NCI-H446 (cell line): ENCODE results near the gene PCDHGA1.
A peak's percentile ranks its signal among the peaks of the same experiment; 100 is the strongest.
"Not testable (repeated sequence)": the region's sequence is repeated elsewhere in the genome, so short reads cannot be mapped to it uniquely, and the experiment has no call there.

ENCODE experiments used
- DNase-seq, 2 experiments: peaks; one replicate each; lab custom pipeline; 2025; lab: John Stamatoyannopoulos, UW

Gene PCDHGA1

GRCh38 chr5:141383345-141383744 is 53.0 kb downstream of the PCDHGA1 start:
- DNase-seq, result no peak

GRCh38 chr5:141384471-141385267 is 54.4 kb downstream of the PCDHGA1 start:
- no peak for DNase-seq

GRCh38 chr5:141387557-141388311 is 57.4 kb downstream of the PCDHGA1 start, which contains the start of gene PCDHGB4:
Gene PCDHGB4, plus strand, starts transcription at chr5:141387698. Its CDS starts 187 bp downstream, at chr5:141387885.
- not testable (repeated sequence) for DNase-seq

- no peak for DNase-seq
Observed at GRCh38 chr5:141388661-141389060, 58.3 kb downstream of the PCDHGA1 start.

GRCh38 chr5:141389153-141390042 is 59.1 kb downstream of the PCDHGA1 start:
- no peak for DNase-seq

- peak in 1 of 2 experiments; percentile 21 for DNase-seq
Observed at GRCh38 chr5:141392429-141393198, 62.3 kb downstream of the PCDHGA1 start, which contains the start of gene PCDHGA8. Gene PCDHGA8, plus strand, starts transcription at chr5:141392633. Its CDS starts 181 bp downstream, at chr5:141392814.

- DNase-seq, result no peak
Observed at GRCh38 chr5:141393267-141393666, 63.0 kb downstream of the PCDHGA1 start.

GRCh38 chr5:141394401-141395187 is 64.3 kb downstream of the PCDHGA1 start:
- DNase-seq, result not testable (repeated sequence)

GRCh38 chr5:141397756-141398551 is 67.6 kb downstream of the PCDHGA1 start, which contains the start of gene PCDHGB5:
Gene PCDHGB5, plus strand, starts transcription at chr5:141397947. Its CDS starts 181 bp downstream, at chr5:141398128.
- not testable (repeated sequence) for DNase-seq

GRCh38 chr5:141398608-141399007 is 68.3 kb downstream of the PCDHGA1 start:
- no peak for DNase-seq

- DNase-seq, result no peak
Observed at GRCh38 chr5:141399555-141400258, 69.4 kb downstream of the PCDHGA1 start.

GRCh38 chr5:141402553-141403243 is 72.4 kb downstream of the PCDHGA1 start, which contains the start of gene PCDHGA9:
Gene PCDHGA9, plus strand, starts transcription at chr5:141402778. Its CDS starts 175 bp downstream, at chr5:141402953.
- DNase-seq, result no peak

- DNase-seq, result no peak
Observed at GRCh38 chr5:141403387-141403786, 73.1 kb downstream of the PCDHGA1 start.

- not testable (repeated sequence) for DNase-seq
Observed at GRCh38 chr5:141407790-141408505, 77.6 kb downstream of the PCDHGA1 start, which contains the start of gene PCDHGB6. Gene PCDHGB6, plus strand, starts transcription at chr5:141408021. Its CDS starts 182 bp downstream, at chr5:141408203.

GRCh38 chr5:141409598-141410306 is 79.4 kb downstream of the PCDHGA1 start:
- no peak for DNase-seq

GRCh38 chr5:141411575-141411974 is 81.3 kb downstream of the PCDHGA1 start:
- DNase-seq, result no peak
